HepG2 (cell line): ENCODE measurements around the gene FLYWCH1. TPM values are rescaled to one million over a fixed set of nuclear protein-coding genes. Genes with fewer than 3 reads are reported as not detected.
A peak's percentile ranks its signal among the peaks of the same experiment; 100 is the strongest.

Experiments used
- ATF7-NPFF ChIP-seq: sonication (generic); formaldehyde crosslinking; IDR thresholded peaks from 2 replicates; pipeline ENCODE4 v1.8.1; 2023; ENCODE audit warnings: mild to moderate bottlenecking, low read depth, missing genetic modification reagents, moderate library complexity
- CBFB ChIP-seq: sonication (generic); formaldehyde crosslinking; IDR thresholded peaks from 2 replicates; pipeline ENCODE4 v1.4.0; 2020; ENCODE audit warnings: missing genetic modification reagents
- EP300 ChIP-seq, 3 experiments: sonication (generic) in 1 of 3; formaldehyde crosslinking in 1 of 3; IDR thresholded peaks; 2 replicates each; pipeline versions ENCODE4 v1.5.1 to v1.6.1; 2011 to 2020; ENCODE audit warnings: low read depth in 2 of 3, low read length in 2 of 3, borderline replicate concordance in 1 of 3, improper control_type of control experiment in 1 of 3, mild to moderate bottlenecking in 1 of 3, missing genetic modification reagents in 1 of 3, moderate library complexity in 1 of 3
- TMF1 ChIP-seq: sonication (generic); formaldehyde crosslinking; IDR thresholded peaks from 2 replicates; pipeline ENCODE4 v1.8.1; 2022; ENCODE audit warnings: low read depth, missing genetic modification reagents
- ZFP41 ChIP-seq: sonication (generic); formaldehyde crosslinking; IDR thresholded peaks from 2 replicates; pipeline ENCODE4 v1.4.0; 2020; ENCODE audit warnings: mild to moderate bottlenecking, missing genetic modification reagents, borderline replicate concordance
- ZNF101 ChIP-seq: sonication (generic); formaldehyde crosslinking; IDR thresholded peaks from 2 replicates; pipeline ENCODE4 v1.4.0; 2020; ENCODE audit warnings: mild to moderate bottlenecking, low read depth, missing genetic modification reagents, borderline replicate concordance
- ZNF263 ChIP-seq: sonication (generic); formaldehyde crosslinking; IDR thresholded peaks from 2 replicates; pipeline ENCODE4 v1.4.0; 2020; ENCODE audit warnings: missing genetic modification reagents
- ZNF749 ChIP-seq: sonication (generic); formaldehyde crosslinking; IDR thresholded peaks from 2 replicates; pipeline ENCODE4 v1.8.0; 2022; ENCODE audit warnings: mild to moderate bottlenecking, missing genetic modification reagents, moderate library complexity, borderline replicate concordance
- ZNF761 ChIP-seq: sonication (generic); formaldehyde crosslinking; conservative IDR thresholded peaks from 2 replicates; pipeline ENCODE4 v1.4.0; 2020; ENCODE audit warnings: mild to moderate bottlenecking, missing genetic modification reagents
- polyA plus RNA-seq, 8 experiments: library from polyadenylated mRNA; depleted of rRNA in 3 of 8; stranded (reverse) in 7 of 8; unstranded in 1 of 8; fragments of >200 nt; fragmentation: Illumina TruSeq in 4 of 8; extraction: Trizol in 4 of 8; gene quantifications; 2 replicates each; pipeline versions ENCODE4 v1.2.1 to v1.2.3, GENCODE V29; 2011 to 2016; ENCODE audit warnings: low read depth in 4 of 8, missing spikeins in 1 of 8, mixed read lengths in 1 of 8; ENCODE audit not compliant: insufficient read depth in 1 of 8
- total RNA-seq, 5 experiments: library from RNA; depleted of rRNA; stranded (reverse); fragments of >200 nt; fragmentation: Illumina TruSeq; extraction: Trizol; gene quantifications; 2 replicates each; pipeline ENCODE4 v1.2.3, GENCODE V29; 2016; ENCODE audit warnings: low read depth in 1 of 5
- TF ChIP-seq, protein P1 (sequence below): sonication (generic); formaldehyde crosslinking; IDR thresholded peaks from 2 replicates; pipeline ENCODE4 v1.4.0; 2020; ENCODE audit warnings: missing genetic modification reagents, borderline replicate concordance
- TF ChIP-seq, protein P2 (sequence below): sonication (generic); formaldehyde crosslinking; IDR thresholded peaks from 2 replicates; pipeline ENCODE4 v1.4.0; 2020; ENCODE audit warnings: mild to moderate bottlenecking, low read depth, missing genetic modification reagents
- TF ChIP-seq, protein P3 (sequence below): sonication (generic); formaldehyde crosslinking; IDR thresholded peaks from 2 replicates; pipeline ENCODE4 v1.4.0; 2020; ENCODE audit warnings: missing genetic modification reagents
- TF ChIP-seq, protein P4 (sequence below): IDR thresholded peaks from 2 replicates; pipeline ENCODE4 v1.6.1; 2016; ENCODE audit warnings: control low read depth
- TF ChIP-seq, protein P5 (sequence below): sonication (generic); formaldehyde crosslinking; conservative IDR thresholded peaks from 2 replicates; pipeline ENCODE4 v1.4.0; 2020; ENCODE audit warnings: missing genetic modification reagents

Gene FLYWCH1
- total and polyA plus RNA-seq, 2 of the 13 experiments (the other 11 are each of a cell fraction or from before 2014, with no cell fraction given) = 7.3 to 12.4 TPM

DNA sequence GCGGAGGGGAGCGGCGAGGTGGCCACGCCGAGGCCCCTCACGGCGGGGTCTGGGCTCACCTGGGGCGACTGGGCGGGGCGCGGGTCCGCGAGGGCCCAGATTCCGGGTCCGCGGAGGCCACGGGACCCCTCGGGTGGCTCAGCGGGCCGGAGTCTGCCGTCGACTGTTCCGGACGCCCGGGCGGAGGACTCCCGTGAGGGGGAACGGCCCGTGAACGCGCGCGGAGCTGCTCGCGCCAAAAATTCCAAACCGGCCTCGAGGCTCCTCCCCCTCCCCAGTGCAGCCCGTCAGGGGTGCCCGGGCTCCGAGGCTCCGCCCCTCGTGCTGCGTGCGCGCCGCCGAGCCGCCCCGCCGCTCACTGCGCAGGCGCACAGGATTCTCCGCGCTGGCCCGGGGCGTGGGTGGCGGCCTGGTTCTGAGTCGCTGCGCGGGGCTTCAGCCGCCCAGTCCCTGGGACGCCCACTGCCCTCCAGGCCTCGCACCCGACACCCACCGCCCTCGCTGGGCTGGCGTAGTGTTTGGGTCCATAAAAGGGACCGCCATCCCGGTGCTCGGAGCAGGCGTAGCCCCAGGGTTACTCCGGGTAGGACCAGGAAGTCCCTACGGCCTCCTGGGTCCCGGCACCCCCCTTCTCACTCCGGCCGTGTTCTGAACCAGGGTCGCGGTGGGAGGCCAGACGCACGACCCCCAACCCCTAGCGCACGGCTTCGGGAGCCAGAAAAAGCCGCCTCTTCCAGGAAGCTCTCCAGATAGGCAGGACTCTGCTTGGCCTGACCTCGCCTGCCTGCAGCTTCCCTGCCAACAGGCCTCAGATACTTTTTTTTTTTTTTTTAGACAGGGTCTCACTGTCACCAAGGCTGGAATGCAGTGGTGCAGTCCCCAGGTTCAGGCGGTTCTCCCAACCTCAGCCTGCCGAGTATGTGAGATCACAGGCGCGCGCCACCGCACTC is 68.8 kb downstream of the FLYWCH1 start, which contains the start of gene PKMYT1 (continued):
- no peak for TF ChIP-seq ZFP41 (CRISPR knock-in tag)
- 0 out of 2 replicates have a peak, but pooled peaks have one; percentile 18 for TF ChIP-seq ZNF761
- no peak for TF ChIP-seq CBFB (CRISPR knock-in tag)
- peak; percentile 84 for TF ChIP-seq ATF7-NPFF (CRISPR knock-in tag)
- TF ChIP-seq EP300 (IDR thresholded peaks at IDR 0.05; ENCODE audit: low read depth in 2 of 2, low read length in 2 of 2) = no peak
- no peak for TF ChIP-seq EP300 (CRISPR knock-in tag; IDR thresholded peaks at IDR 0.05; ENCODE audit: borderline replicate concordance)
- TF ChIP-seq, protein P1, sequence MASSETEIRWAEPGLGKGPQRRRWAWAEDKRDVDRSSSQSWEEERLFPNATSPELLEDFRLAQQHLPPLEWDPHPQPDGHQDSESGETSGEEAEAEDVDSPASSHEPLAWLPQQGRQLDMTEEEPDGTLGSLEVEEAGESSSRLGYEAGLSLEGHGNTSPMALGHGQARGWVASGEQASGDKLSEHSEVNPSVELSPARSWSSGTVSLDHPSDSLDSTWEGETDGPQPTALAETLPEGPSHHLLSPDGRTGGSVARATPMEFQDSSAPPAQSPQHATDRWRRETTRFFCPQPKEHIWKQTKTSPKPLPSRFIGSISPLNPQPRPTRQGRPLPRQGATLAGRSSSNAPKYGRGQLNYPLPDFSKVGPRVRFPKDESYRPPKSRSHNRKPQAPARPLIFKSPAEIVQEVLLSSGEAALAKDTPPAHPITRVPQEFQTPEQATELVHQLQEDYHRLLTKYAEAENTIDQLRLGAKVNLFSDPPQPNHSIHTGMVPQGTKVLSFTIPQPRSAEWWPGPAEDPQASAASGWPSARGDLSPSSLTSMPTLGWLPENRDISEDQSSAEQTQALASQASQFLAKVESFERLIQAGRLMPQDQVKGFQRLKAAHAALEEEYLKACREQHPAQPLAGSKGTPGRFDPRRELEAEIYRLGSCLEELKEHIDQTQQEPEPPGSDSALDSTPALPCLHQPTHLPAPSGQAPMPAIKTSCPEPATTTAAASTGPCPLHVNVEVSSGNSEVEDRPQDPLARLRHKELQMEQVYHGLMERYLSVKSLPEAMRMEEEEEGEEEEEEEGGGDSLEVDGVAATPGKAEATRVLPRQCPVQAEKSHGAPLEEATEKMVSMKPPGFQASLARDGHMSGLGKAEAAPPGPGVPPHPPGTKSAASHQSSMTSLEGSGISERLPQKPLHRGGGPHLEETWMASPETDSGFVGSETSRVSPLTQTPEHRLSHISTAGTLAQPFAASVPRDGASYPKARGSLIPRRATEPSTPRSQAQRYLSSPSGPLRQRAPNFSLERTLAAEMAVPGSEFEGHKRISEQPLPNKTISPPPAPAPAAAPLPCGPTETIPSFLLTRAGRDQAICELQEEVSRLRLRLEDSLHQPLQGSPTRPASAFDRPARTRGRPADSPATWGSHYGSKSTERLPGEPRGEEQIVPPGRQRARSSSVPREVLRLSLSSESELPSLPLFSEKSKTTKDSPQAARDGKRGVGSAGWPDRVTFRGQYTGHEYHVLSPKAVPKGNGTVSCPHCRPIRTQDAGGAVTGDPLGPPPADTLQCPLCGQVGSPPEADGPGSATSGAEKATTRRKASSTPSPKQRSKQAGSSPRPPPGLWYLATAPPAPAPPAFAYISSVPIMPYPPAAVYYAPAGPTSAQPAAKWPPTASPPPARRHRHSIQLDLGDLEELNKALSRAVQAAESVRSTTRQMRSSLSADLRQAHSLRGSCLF = 0 out of 2 replicates have a peak, but pooled peaks have one; percentile 50
- TF ChIP-seq, protein P2, sequence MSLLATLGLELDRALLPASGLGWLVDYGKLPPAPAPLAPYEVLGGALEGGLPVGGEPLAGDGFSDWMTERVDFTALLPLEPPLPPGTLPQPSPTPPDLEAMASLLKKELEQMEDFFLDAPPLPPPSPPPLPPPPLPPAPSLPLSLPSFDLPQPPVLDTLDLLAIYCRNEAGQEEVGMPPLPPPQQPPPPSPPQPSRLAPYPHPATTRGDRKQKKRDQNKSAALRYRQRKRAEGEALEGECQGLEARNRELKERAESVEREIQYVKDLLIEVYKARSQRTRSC (CRISPR knock-in tag) = no peak
- TF ChIP-seq, protein P3, sequence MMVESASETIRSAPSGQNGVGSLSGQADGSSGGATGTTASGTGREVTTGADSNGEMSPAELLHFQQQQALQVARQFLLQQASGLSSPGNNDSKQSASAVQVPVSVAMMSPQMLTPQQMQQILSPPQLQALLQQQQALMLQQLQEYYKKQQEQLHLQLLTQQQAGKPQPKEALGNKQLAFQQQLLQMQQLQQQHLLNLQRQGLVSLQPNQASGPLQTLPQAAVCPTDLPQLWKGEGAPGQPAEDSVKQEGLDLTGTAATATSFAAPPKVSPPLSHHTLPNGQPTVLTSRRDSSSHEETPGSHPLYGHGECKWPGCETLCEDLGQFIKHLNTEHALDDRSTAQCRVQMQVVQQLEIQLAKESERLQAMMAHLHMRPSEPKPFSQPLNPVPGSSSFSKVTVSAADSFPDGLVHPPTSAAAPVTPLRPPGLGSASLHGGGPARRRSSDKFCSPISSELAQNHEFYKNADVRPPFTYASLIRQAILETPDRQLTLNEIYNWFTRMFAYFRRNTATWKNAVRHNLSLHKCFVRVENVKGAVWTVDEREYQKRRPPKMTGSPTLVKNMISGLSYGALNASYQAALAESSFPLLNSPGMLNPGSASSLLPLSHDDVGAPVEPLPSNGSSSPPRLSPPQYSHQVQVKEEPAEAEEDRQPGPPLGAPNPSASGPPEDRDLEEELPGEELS (CRISPR knock-in tag) = no peak
- TF ChIP-seq, protein P4, sequence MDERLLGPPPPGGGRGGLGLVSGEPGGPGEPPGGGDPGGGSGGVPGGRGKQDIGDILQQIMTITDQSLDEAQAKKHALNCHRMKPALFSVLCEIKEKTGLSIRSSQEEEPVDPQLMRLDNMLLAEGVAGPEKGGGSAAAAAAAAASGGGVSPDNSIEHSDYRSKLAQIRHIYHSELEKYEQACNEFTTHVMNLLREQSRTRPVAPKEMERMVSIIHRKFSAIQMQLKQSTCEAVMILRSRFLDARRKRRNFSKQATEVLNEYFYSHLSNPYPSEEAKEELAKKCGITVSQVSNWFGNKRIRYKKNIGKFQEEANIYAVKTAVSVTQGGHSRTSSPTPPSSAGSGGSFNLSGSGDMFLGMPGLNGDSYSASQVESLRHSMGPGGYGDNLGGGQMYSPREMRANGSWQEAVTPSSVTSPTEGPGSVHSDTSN = no peak
- no peak; the same call in 1 of the 2 replicates for TF ChIP-seq TMF1 (CRISPR knock-in tag)
- TF ChIP-seq, protein P5, sequence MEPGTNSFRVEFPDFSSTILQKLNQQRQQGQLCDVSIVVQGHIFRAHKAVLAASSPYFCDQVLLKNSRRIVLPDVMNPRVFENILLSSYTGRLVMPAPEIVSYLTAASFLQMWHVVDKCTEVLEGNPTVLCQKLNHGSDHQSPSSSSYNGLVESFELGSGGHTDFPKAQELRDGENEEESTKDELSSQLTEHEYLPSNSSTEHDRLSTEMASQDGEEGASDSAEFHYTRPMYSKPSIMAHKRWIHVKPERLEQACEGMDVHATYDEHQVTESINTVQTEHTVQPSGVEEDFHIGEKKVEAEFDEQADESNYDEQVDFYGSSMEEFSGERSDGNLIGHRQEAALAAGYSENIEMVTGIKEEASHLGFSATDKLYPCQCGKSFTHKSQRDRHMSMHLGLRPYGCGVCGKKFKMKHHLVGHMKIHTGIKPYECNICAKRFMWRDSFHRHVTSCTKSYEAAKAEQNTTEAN (CRISPR knock-in tag) = no peak; the same call in 1 of the 2 replicates
- no peak for TF ChIP-seq ZNF101 (CRISPR knock-in tag)
- TF ChIP-seq ZNF263 (CRISPR knock-in tag) = peak; percentile 67; the same call in 1 of the 2 replicates
- TF ChIP-seq ZNF749 (CRISPR knock-in tag) = no peak
